A673 (cell line): Measurements from ENCODE around the gene CSNK1G2. TPM values are rescaled to one million over a fixed set of nuclear protein-coding genes. Genes with fewer than 3 reads are reported as not detected.

ENCODE experiments used
- BruUV-seq: library from RNA; stranded (reverse); fragments of 400-500 nt; replicated peaks from 2 replicates; lab custom pipeline; 2021; lab: Mats Ljungman, UMichigan
- CTCF ChIA-PET: fragments of 300-600 bp; sonication (Branson Sonifier 250); formaldehyde crosslinking; loops from one replicate; lab custom pipeline; 2022; ENCODE audit warnings: antibody characterized with exemption; lab: Charles Lee
- POLR2A ChIA-PET: fragments of 300-600 bp; sonication (Branson Sonifier 250); formaldehyde crosslinking; loops from one replicate; lab custom pipeline; 2022; ENCODE audit warnings: antibody characterized with exemption; ENCODE audit not compliant: low non-redundant PET; lab: Charles Lee
- DNase-seq: peaks from one replicate; pipeline ENCODE4 v3.0.0-alpha.2; 2015; ENCODE audit warnings: low spot score
- H3K27ac ChIP-seq: fragments of 200-600 bp; sonication (generic); 2 replicates; pipeline ENCODE4 v1.5.1; 2016; ENCODE audit warnings: mixed run types, low read depth, mild to moderate bottlenecking, mixed read lengths, antibody characterized with exemption, low read length; ENCODE audit not compliant: poor library complexity, severe bottlenecking
- H3K27me3 ChIP-seq: fragments of 200-600 bp; sonication (generic); replicated peaks from 2 replicates; pipeline ENCODE4 v1.6.1; 2017; ENCODE audit warnings: mixed run types, low read depth, mild to moderate bottlenecking, mixed read lengths, antibody characterized with exemption, low read length; ENCODE audit not compliant: insufficient read depth, poor library complexity
- H3K36me3 ChIP-seq: fragments of 200-600 bp; sonication (generic); 2 replicates; pipeline ENCODE4 v1.6.1; 2016; ENCODE audit warnings: mixed run types, mild to moderate bottlenecking, mixed read lengths, antibody characterized with exemption, low read length; ENCODE audit not compliant: insufficient read depth, poor library complexity, severe bottlenecking
- H3K4me1 ChIP-seq: fragments of 200-600 bp; sonication (generic); 2 replicates; pipeline ENCODE4 v1.6.1; 2017; ENCODE audit warnings: mixed run types, mild to moderate bottlenecking, mixed read lengths, antibody characterized with exemption, low read length; ENCODE audit not compliant: insufficient read depth, poor library complexity, severe bottlenecking
- H3K4me3 ChIP-seq: fragments of 200-600 bp; sonication (generic); 2 replicates; pipeline ENCODE4 v1.5.1; 2016; ENCODE audit warnings: low read depth, mixed run types, mild to moderate bottlenecking, mixed read lengths, low read length; ENCODE audit not compliant: poor library complexity, severe bottlenecking
- H3K9me3 ChIP-seq: fragments of 200-600 bp; sonication (generic); 2 replicates; pipeline ENCODE4 v1.6.1; 2016; ENCODE audit warnings: mixed run types, low read depth, mild to moderate bottlenecking, mixed read lengths, antibody characterized with exemption, low read length; ENCODE audit not compliant: poor library complexity, severe bottlenecking
- CTCF ChIP-seq: fragments of 300-800, 200-600 bp; sonication (generic); conservative IDR thresholded peaks from 2 replicates; pipeline ENCODE4 v1.5.1; 2017; ENCODE audit warnings: low read depth, mild to moderate bottlenecking, antibody characterized with exemption, low read length, moderate library complexity, mixed read lengths
- EZH2 ChIP-seq: fragments of 200-600 bp; sonication (generic); IDR thresholded peaks from 2 replicates; pipeline ENCODE4 v1.6.1; 2017; ENCODE audit warnings: borderline replicate concordance, low read depth, mild to moderate bottlenecking, mixed read lengths, antibody characterized with exemption, low read length; ENCODE audit not compliant: poor library complexity, severe bottlenecking
- intact Hi-C: fragments of 100-400 bp; cut with micrococcal nuclease; formaldehyde crosslinking; loops from one replicate; pipeline ENCODE4 v1.10.0; 2022; ENCODE audit not compliant: unreplicated experiment
- total RNA-seq: library from RNA; stranded (reverse); gene quantifications from 2 replicates; pipeline ENCODE4 v1.2.3, GENCODE V29; 2021

The CSNK1G2 gene
- total RNA-seq, 1 experiment from 2014 or later = 108 TPM

- peaks cover 17% of the 10 kb centered on the region for H3K4me1 ChIP-seq
- TF ChIP-seq EZH2 (no peak), CTCF (no peak)
- DNase-seq = peak; percentile 99
- ChIA-PET CTCF (no interaction called here), POLR2A (interaction anchor here (0.6 kb wide), 1 partner anchor 18 kb away, joined by 4 read pairs; no protein-coding TSS in a partner anchor)
- no peaks in the 10 kb centered on the region for H3K9me3 ChIP-seq
- H3K27me3 ChIP-seq = no peaks in the 10 kb centered on the region
- peak within 1 kb of the TSS; percentile 95 for H3K27ac ChIP-seq
- intact Hi-C loops = no loop called here
- BruUV-seq = no TSS peak
- H3K4me3 ChIP-seq = peak within 1 kb of the TSS; percentile 77
- H3K36me3 ChIP-seq = peaks cover 6% of the 10 kb centered on the region
Measured at GRCh38 chr19:1905110-1905862, 35.7 kb upstream of the CSNK1G2 start, which contains the start of the genes ADAT3 and SCAMP4. Gene ADAT3, plus strand, starts transcription at chr19:1905399. Its CDS starts 6,649 bp downstream, at chr19:1912048. Gene SCAMP4, plus strand, starts transcription at chr19:1905399. Its CDS starts 9,621 bp downstream, at chr19:1915020.

GRCh38 chr19:1905863-1906375 lies 35.1 kb upstream of the CSNK1G2 start:
- CTCF ChIA-PET = no interaction called here

More at GRCh38 chr19:1905863-1906375, 35.1 kb upstream of the CSNK1G2 start:
- Histone ChIP-seq H3K27me3 (no peaks in the 10 kb centered on the region), H3K36me3 (peaks cover 6% of the 10 kb centered on the region), H3K9me3 (no peaks in the 10 kb centered on the region), H3K4me1 (peaks cover 17% of the 10 kb centered on the region), H3K27ac (peak overlapping the region; percentile 95), H3K4me3 (peak overlapping the region; percentile 77)
- BruUV-seq = TSS peak; percentile 63
- TF ChIP-seq CTCF = no peak
- no peak for TF ChIP-seq EZH2
- intact Hi-C loops = no loop called here
- no peak for DNase-seq
- POLR2A ChIA-PET = interaction anchor here (0.6 kb wide), 1 partner anchor 18 kb away, joined by 4 read pairs; no protein-coding TSS in a partner anchor
